HG03159 (cell line): Measurements from ENCODE around the gene RAB11FIP3.
"Not testable (repeated sequence)": the region's sequence is repeated elsewhere in the genome, so short reads cannot be mapped to it uniquely, and the experiment has no call there.

Experiments used
- ATAC-seq: cut with Tn5 transposase; IDR thresholded peaks from one replicate; pipeline ENCODE4 v1.9.1; 2021; ENCODE audit warnings: mild to moderate bottlenecking, moderate library complexity; ENCODE audit not compliant: unreplicated experiment

The RAB11FIP3 gene

GRCh38 chr16:414395-415169, 10.9 kb upstream of the RAB11FIP3 start:
- ATAC-seq: no peak

- ATAC-seq: not testable (repeated sequence)
These were observed 10.3 kb upstream of the RAB11FIP3 start for GRCh38 chr16:415170-415498.

GRCh38 chr16:422179-422578, 3.3 kb upstream of the RAB11FIP3 start:
- not testable (repeated sequence) for ATAC-seq

GRCh38 chr16:424033-424622, 1.3 kb upstream of the RAB11FIP3 start:
- no peak for ATAC-seq

GRCh38 chr16:424623-425081, 797 bp upstream of the RAB11FIP3 start:
- no peak for ATAC-seq

GRCh38 chr16:425740-426114, 278 bp downstream of the RAB11FIP3 start:
- peak; percentile 42 for ATAC-seq

- ATAC-seq: peak; percentile 8
These were observed 861 bp downstream of the RAB11FIP3 start for GRCh38 chr16:426115-426905.

GRCh38 chr16:426906-427249, 1.4 kb downstream of the RAB11FIP3 start:
- no peak for ATAC-seq

GRCh38 chr16:427250-427649, 1.8 kb downstream of the RAB11FIP3 start:
- no peak for ATAC-seq

GRCh38 chr16:430904-431303, 5.5 kb downstream of the RAB11FIP3 start:
- no peak for ATAC-seq

GRCh38 chr16:440627-441026, 15.2 kb downstream of the RAB11FIP3 start:
- no peak for ATAC-seq

- no peak for ATAC-seq
These were observed 16.0 kb downstream of the RAB11FIP3 start for GRCh38 chr16:441447-441846.

- no peak for ATAC-seq
These were observed 17.5 kb downstream of the RAB11FIP3 start for GRCh38 chr16:442976-443375.

- no peak for ATAC-seq
These were observed 18.6 kb downstream of the RAB11FIP3 start for GRCh38 chr16:444027-444426.

- ATAC-seq: no peak
These were observed 20.1 kb downstream of the RAB11FIP3 start for GRCh38 chr16:445566-445965.

- no peak for ATAC-seq
These were observed 24.9 kb downstream of the RAB11FIP3 start for GRCh38 chr16:450385-450784.

GRCh38 chr16:450785-451512, 25.5 kb downstream of the RAB11FIP3 start:
- ATAC-seq: no peak

GRCh38 chr16:454397-454940, 29.0 kb downstream of the RAB11FIP3 start:
- ATAC-seq: no peak

- no peak for ATAC-seq
These were observed 30.0 kb downstream of the RAB11FIP3 start for GRCh38 chr16:455453-455852.

GRCh38 chr16:456891-457483, 31.5 kb downstream of the RAB11FIP3 start:
- ATAC-seq: no peak
